WTC11 (cell line): ENCODE measurements around the gene GNG8.

ENCODE experiments used
- ATF3 ChIP-seq: sonication (generic); formaldehyde crosslinking; conservative IDR thresholded peaks from 2 replicates; pipeline ENCODE4 v1.8.1; 2022; ENCODE audit warnings: mild to moderate bottlenecking, missing genetic modification reagents
- CDX4 ChIP-seq: fragments of 250-450 bp; sonication (Bioruptor Pico); IDR thresholded peaks from 2 replicates; pipeline ENCODE4 v1.9.0; 2021; ENCODE audit warnings: moderate library complexity, mild to moderate bottlenecking, inconsistent platforms, borderline replicate concordance
- CREB1 ChIP-seq: sonication (generic); formaldehyde crosslinking; IDR thresholded peaks from 2 replicates; pipeline ENCODE4 v1.8.0; 2023; ENCODE audit warnings: mild to moderate bottlenecking, missing genetic modification reagents
- CTCF ChIP-seq: fragments of 200-600 bp; IDR thresholded peaks from 2 replicates; pipeline ENCODE4 v1.8.0; 2022; ENCODE audit warnings: antibody characterized with exemption
- IRF1 ChIP-seq: sonication (generic); formaldehyde crosslinking; IDR thresholded peaks from 2 replicates; pipeline ENCODE4 v1.8.0; 2023; ENCODE audit warnings: missing genetic modification reagents
- ZNF121 ChIP-seq: sonication (generic); formaldehyde crosslinking; IDR thresholded peaks from 2 replicates; pipeline ENCODE4 v1.8.0; 2023; ENCODE audit warnings: missing genetic modification reagents
- ZNF423 ChIP-seq: fragments of 250-450 bp; sonication (Bioruptor Pico); IDR thresholded peaks from 2 replicates; pipeline ENCODE4 v2.1.2; 2022; ENCODE audit warnings: mild to moderate bottlenecking, moderate library complexity
- TF ChIP-seq, protein P1 (sequence below): fragments of 250-450 bp; sonication (Bioruptor Pico); IDR thresholded peaks from 2 replicates; pipeline ENCODE4 v2.1.2; 2022; ENCODE audit warnings: mild to moderate bottlenecking, moderate library complexity
- TF ChIP-seq, protein P2 (sequence below): sonication (generic); formaldehyde crosslinking; IDR thresholded peaks from 2 replicates; pipeline ENCODE4 v1.8.1; 2022; ENCODE audit warnings: low read depth, missing genetic modification reagents, borderline replicate concordance

GRCh38 chr19:46615966-46616365 is 20.0 kb downstream of the GNG8 start:
- TF ChIP-seq ZNF423 (CRISPR knock-in tag): no peak
- TF ChIP-seq CTCF: no peak
- no peak for TF ChIP-seq ZNF121
- TF ChIP-seq ATF3 (CRISPR knock-in tag): no peak
- no peak for TF ChIP-seq CDX4
- no peak for TF ChIP-seq CREB1 (CRISPR knock-in tag)
- TF ChIP-seq IRF1 (CRISPR knock-in tag): no peak
- TF ChIP-seq, protein P1, sequence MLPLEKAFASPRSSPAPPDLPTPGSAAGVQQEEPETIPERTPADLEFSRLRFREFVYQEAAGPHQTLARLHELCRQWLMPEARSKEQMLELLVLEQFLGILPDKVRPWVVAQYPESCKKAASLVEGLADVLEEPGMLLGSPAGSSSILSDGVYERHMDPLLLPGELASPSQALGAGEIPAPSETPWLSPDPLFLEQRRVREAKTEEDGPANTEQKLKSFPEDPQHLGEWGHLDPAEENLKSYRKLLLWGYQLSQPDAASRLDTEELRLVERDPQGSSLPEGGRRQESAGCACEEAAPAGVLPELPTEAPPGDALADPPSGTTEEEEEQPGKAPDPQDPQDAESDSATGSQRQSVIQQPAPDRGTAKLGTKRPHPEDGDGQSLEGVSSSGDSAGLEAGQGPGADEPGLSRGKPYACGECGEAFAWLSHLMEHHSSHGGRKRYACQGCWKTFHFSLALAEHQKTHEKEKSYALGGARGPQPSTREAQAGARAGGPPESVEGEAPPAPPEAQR: no peak
- TF ChIP-seq, protein P2, sequence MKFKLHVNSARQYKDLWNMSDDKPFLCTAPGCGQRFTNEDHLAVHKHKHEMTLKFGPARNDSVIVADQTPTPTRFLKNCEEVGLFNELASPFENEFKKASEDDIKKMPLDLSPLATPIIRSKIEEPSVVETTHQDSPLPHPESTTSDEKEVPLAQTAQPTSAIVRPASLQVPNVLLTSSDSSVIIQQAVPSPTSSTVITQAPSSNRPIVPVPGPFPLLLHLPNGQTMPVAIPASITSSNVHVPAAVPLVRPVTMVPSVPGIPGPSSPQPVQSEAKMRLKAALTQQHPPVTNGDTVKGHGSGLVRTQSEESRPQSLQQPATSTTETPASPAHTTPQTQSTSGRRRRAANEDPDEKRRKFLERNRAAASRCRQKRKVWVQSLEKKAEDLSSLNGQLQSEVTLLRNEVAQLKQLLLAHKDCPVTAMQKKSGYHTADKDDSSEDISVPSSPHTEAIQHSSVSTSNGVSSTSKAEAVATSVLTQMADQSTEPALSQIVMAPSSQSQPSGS: no peak
